HepG2 (cell line): ENCODE results near the gene STAC. TPM values are rescaled to one million over a fixed set of nuclear protein-coding genes. Genes with fewer than 3 reads are reported as not detected.

Source experiments
- PAWR ChIP-seq: sonication (generic); formaldehyde crosslinking; IDR thresholded peaks from 2 replicates; pipeline ENCODE4 v1.4.0; 2020; ENCODE audit warnings: missing genetic modification reagents, mild to moderate bottlenecking, borderline replicate concordance
- PAX8 ChIP-seq: sonication (generic); formaldehyde crosslinking; IDR thresholded peaks from 2 replicates; pipeline ENCODE4 v1.8.0; 2022; ENCODE audit warnings: mild to moderate bottlenecking, missing genetic modification reagents, borderline replicate concordance
- PLSCR1 ChIP-seq: sonication (generic); formaldehyde crosslinking; IDR thresholded peaks from 2 replicates; pipeline ENCODE4 v1.5.0; 2020; ENCODE audit warnings: missing genetic modification reagents, mild to moderate bottlenecking, borderline replicate concordance
- POLR2G ChIP-seq: fragments of 200-400 bp; formaldehyde crosslinking; IDR thresholded peaks from 2 replicates; pipeline ENCODE4 v1.6.1; 2018; ENCODE audit warnings: mild to moderate bottlenecking, low read depth, low read length, moderate library complexity
- ZFP41 ChIP-seq: sonication (generic); formaldehyde crosslinking; IDR thresholded peaks from 2 replicates; pipeline ENCODE4 v1.4.0; 2020; ENCODE audit warnings: mild to moderate bottlenecking, missing genetic modification reagents, borderline replicate concordance
- ZNF30 ChIP-seq: sonication (generic); formaldehyde crosslinking; IDR thresholded peaks from 2 replicates; pipeline ENCODE4 v1.5.0; 2020; ENCODE audit warnings: mild to moderate bottlenecking, missing genetic modification reagents
- ZNF512 ChIP-seq: sonication (generic); formaldehyde crosslinking; IDR thresholded peaks from 2 replicates; pipeline ENCODE4 v1.4.0; 2020; ENCODE audit warnings: mild to moderate bottlenecking, missing genetic modification reagents
- ZXDC ChIP-seq: sonication (generic); formaldehyde crosslinking; IDR thresholded peaks from 2 replicates; pipeline ENCODE4 v1.5.0; 2020; ENCODE audit warnings: mild to moderate bottlenecking, missing genetic modification reagents
- polyA plus RNA-seq, 8 experiments: library from polyadenylated mRNA; depleted of rRNA in 3 of 8; stranded (reverse) in 7 of 8; unstranded in 1 of 8; fragments of >200 nt; fragmentation: Illumina TruSeq in 4 of 8; extraction: Trizol in 4 of 8; gene quantifications; 2 replicates each; pipeline versions ENCODE4 v1.2.1 to v1.2.3, GENCODE V29; 2011 to 2016; ENCODE audit warnings: low read depth in 4 of 8, missing spikeins in 1 of 8, mixed read lengths in 1 of 8; ENCODE audit not compliant: insufficient read depth in 1 of 8
- total RNA-seq, 5 experiments: library from RNA; depleted of rRNA; stranded (reverse); fragments of >200 nt; fragmentation: Illumina TruSeq; extraction: Trizol; gene quantifications; 2 replicates each; pipeline ENCODE4 v1.2.3, GENCODE V29; 2016; ENCODE audit warnings: low read depth in 1 of 5

The STAC gene
- total and polyA plus RNA-seq, 2 of the 13 experiments (the other 11 are each of a cell fraction or from before 2014, with no cell fraction given) = not detected

- no peak for TF ChIP-seq ZXDC
- TF ChIP-seq ZNF30 (CRISPR knock-in tag) = no peak
- no peak for TF ChIP-seq POLR2G
- no peak for TF ChIP-seq PAX8
- TF ChIP-seq ZFP41 (CRISPR knock-in tag) = no peak
- TF ChIP-seq ZNF512 (CRISPR knock-in tag) = no peak
- TF ChIP-seq PAWR (CRISPR knock-in tag) = no peak
- TF ChIP-seq PLSCR1 = no peak
These were observed 12.3 kb upstream of the STAC start (continued) for GRCh38 chr3:36367912-36368573.
